NOMO-1 treated with dmso at 0.1 percent for 144 hours (cell line): ENCODE measurements around the gene BAX.
A peak's percentile ranks its signal among the peaks of the same experiment; 100 is the strongest.

Experiments used
- DNase-seq: peaks from one replicate; lab custom pipeline; 2025; ENCODE audit not compliant: unreplicated experiment; lab: John Stamatoyannopoulos, UW

The BAX gene

GRCh38 chr19:48928164-48929025 is 26.3 kb upstream of the BAX start:
- no peak for DNase-seq

GRCh38 chr19:48933382-48933932 is 21.2 kb upstream of the BAX start, which contains the start of gene DHDH:
Gene DHDH (plus strand): TSS chr19:48933699. CDS start chr19:48933722, 23 bp downstream.
- peak; percentile 72 for DNase-seq

- no peak for DNase-seq
Measured at GRCh38 chr19:48934837-48935236, 19.8 kb upstream of the BAX start.

GRCh38 chr19:48935864-48936263 is 18.8 kb upstream of the BAX start:
- DNase-seq: no peak

- no peak for DNase-seq
Measured at GRCh38 chr19:48938256-48938655, 16.4 kb upstream of the BAX start.

GRCh38 chr19:48940902-48941301 is 13.8 kb upstream of the BAX start:
- DNase-seq: no peak

GRCh38 chr19:48943081-48943480 is 11.6 kb upstream of the BAX start:
- DNase-seq: no peak

- DNase-seq: no peak
Measured at GRCh38 chr19:48945415-48945814, 9.3 kb upstream of the BAX start.

GRCh38 chr19:48945817-48946216 is 8.9 kb upstream of the BAX start:
- DNase-seq: no peak

GRCh38 chr19:48946463-48947257 is 8.0 kb upstream of the BAX start:
- DNase-seq: no peak

- no peak for DNase-seq
Measured at GRCh38 chr19:48947258-48947542, 7.5 kb upstream of the BAX start.

GRCh38 chr19:48950159-48950558 is 4.5 kb upstream of the BAX start:
- no peak for DNase-seq

- no peak for DNase-seq
Measured at GRCh38 chr19:48950830-48951519, 3.7 kb upstream of the BAX start.

- DNase-seq: no peak
Measured at GRCh38 chr19:48953141-48953540, 1.5 kb upstream of the BAX start.

- DNase-seq: no peak
Measured at GRCh38 chr19:48953990-48954594, 583 bp upstream of the BAX start.

- DNase-seq: no peak
Measured at GRCh38 chr19:48955308-48955958, 758 bp downstream of the BAX start.

GRCh38 chr19:48958006-48958405 is 3.3 kb downstream of the BAX start:
- DNase-seq: no peak

- DNase-seq: no peak
Measured at GRCh38 chr19:48959341-48960239, 4.9 kb downstream of the BAX start.

GRCh38 chr19:48961051-48961649 is 6.5 kb downstream of the BAX start:
- DNase-seq: no peak
